Measurements from ENCODE around the gene CNTN2. TPM values are rescaled to one million over a fixed set of nuclear protein-coding genes. Genes with fewer than 3 reads are reported as not detected.
A peak's percentile ranks its signal among the peaks of the same experiment; 100 is the strongest.

The CNTN2 gene
- total and polyA plus RNA-seq, 2 of the 8 experiments (the other 6 are each of a cell fraction or from before 2014, with no cell fraction given): 1.2 to 3.9 TPM

GRCh38 chr1:205016075-205016474, 26.9 kb upstream of the CNTN2 start:
- Histone ChIP-seq H2BK5ac (ENCODE audit: low read depth, low read length) (no peak overlapping the region), H3K14ac (ENCODE audit: insufficient read length) (no peak overlapping the region), H3K4ac (replicated peaks; ENCODE audit: insufficient read length, low read depth, low read length) (no peak overlapping the region), H3K9ac (replicated peaks in 1 of 4; ENCODE audit: extremely low read depth in 1 of 4, low read depth in 3 of 4, low read length in 3 of 4) (no peak overlapping the region), H3K79me2 (ENCODE audit: control insufficient read depth in 1 of 2, insufficient read depth in 2 of 2, low read length in 2 of 2) (no peaks in the 10 kb centered on the region), H2AK5ac (ENCODE audit: low read depth, low read length) (no peak overlapping the region), H3K27me3 (replicated peaks in 1 of 4; ENCODE audit: control insufficient read depth in 3 of 4, extremely low read depth in 1 of 4, insufficient read depth in 3 of 4, low read length in 3 of 4) (no peaks in the 10 kb centered on the region; a peak in 1 of 7 replicates), H3K56ac (replicated peaks; ENCODE audit: insufficient read length, low read depth, low read length) (no peak overlapping the region), H4K91ac (replicated peaks; ENCODE audit: insufficient read length, low read length) (no peak overlapping the region), H3K4me3 (ENCODE audit: extremely low read depth in 1 of 4, insufficient read depth in 2 of 4, low read depth in 3 of 4, low read length in 4 of 4) (no peak overlapping the region), H2BK120ac (replicated peaks; ENCODE audit: low read depth, low read length) (no peak overlapping the region), H3K23me2 (ENCODE audit: low read depth, low read length) (no peaks in the 10 kb centered on the region), H2BK12ac (ENCODE audit: low read depth, low read length) (peak overlapping the region; percentile 12; the same call in 1 of the 2 replicates), H3K27ac (ENCODE audit: low read depth, low read length) (no peak overlapping the region), H3K9me3 (ENCODE audit: insufficient read depth in 2 of 2, low read depth in 1 of 2, low read length in 1 of 2) (no peaks in the 10 kb centered on the region), H2BK20ac (ENCODE audit: low read length) (no peak overlapping the region), H2AFZ (ENCODE audit: low read length) (no peak overlapping the region), H3K23ac (ENCODE audit: insufficient read length) (no peak overlapping the region), H2BK15ac (ENCODE audit: low read length) (no peak overlapping the region), H4K8ac (ENCODE audit: extremely low read depth, insufficient read depth, low read length) (no peak overlapping the region), H3K79me1 (ENCODE audit: low read depth, low read length) (0 out of 2 replicates have a peak, but pooled peaks cover 2% of the 10 kb centered on the region), H3K4me1 (replicated peaks in 1 of 4; ENCODE audit: control insufficient read depth in 3 of 4, insufficient read depth in 4 of 4, low read length in 3 of 4) (peaks cover 0 to 21% (median 7%) of the 10 kb centered on the region in 4 experiments; a peak in 5 of 7 replicates), H3K18ac (ENCODE audit: extremely low read depth, low read length) (no peak overlapping the region), H4K20me1 (replicated peaks in 1 of 2; ENCODE audit: control insufficient read depth in 1 of 2, insufficient read depth in 2 of 2, low read length in 2 of 2) (no peaks in the 10 kb centered on the region), H3K36me3 (ENCODE audit: control insufficient read depth in 2 of 4, insufficient read depth in 4 of 4, low read length in 3 of 4) (no peaks in the 10 kb centered on the region), H3K4me2 (ENCODE audit: insufficient read depth in 1 of 2, low read depth in 2 of 2, low read length in 2 of 2) (no peak overlapping the region), H4K5ac (ENCODE audit: insufficient read length, low read depth, low read length) (no peak overlapping the region)
- POLR2A ChIA-PET (ENCODE audit: partially characterized antibody): no interaction called here
- DNase-seq (ENCODE audit: low read depth in 1 of 2, low spot score in 2 of 2) (no peak), FAIRE-seq (no peak)
- no peak for TF ChIP-seq JUND (IDR thresholded peaks at IDR 0.05; ENCODE audit: low read length)
- TF ChIP-seq MAX (IDR thresholded peaks at IDR 0.05): no peak
- TF ChIP-seq CHD2 (IDR thresholded peaks at IDR 0.05; ENCODE audit: low read length): no peak
- WGBS, 2 experiments (ENCODE audit: extremely low coverage in 1 of 2, insufficient coverage in 1 of 2, insufficient read length in 1 of 2, insufficient replicate concordance in 2 of 2, low coverage in 1 of 2, low lambda C conversion rate in 2 of 2, missing lambda C conversion rate in 1 of 2): 90% methylated on average over 9 of the region's 9 CpGs; no CpG with 5 or more reads in 1 of the 2 experiments
- CTCF ChIA-PET (ENCODE audit: partially characterized antibody): interaction anchor here (0.8 to 33.2 kb wide), 6 partner anchors 12 to 45 kb away, joined by 3 to 531 read pairs (median 24); no protein-coding TSS in a partner anchor

Measured in H1 (cell line).